ENCODE data around the gene ROM1. TPM values are rescaled to one million over a fixed set of nuclear protein-coding genes. Genes with fewer than 3 reads are reported as not detected.

Gene ROM1
- polyA plus RNA-seq, 3 donors = 0.51 to 1.4 (median 0.75) TPM

DNA sequence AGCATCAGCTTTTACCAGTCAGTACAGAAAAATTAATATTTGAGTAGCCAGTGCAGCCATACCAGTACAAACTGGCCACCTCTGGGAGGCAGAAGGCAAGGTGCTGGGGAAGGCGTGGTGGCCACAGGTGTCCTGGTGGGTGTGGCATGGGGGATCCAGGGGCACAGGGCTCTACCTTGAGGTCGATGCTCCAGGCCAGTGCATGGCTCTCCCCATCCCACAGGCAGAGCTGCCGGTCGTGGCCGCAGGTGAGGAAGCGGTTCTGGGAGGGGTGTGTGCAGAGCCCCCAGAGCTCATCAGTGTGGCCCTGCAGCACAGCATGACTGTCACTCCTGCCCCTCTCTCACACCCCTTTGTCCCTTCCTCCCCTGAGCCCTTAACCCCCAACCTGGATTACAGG lies 7.6 kb upstream of the ROM1 start:
- TF ChIP-seq, protein P1, sequence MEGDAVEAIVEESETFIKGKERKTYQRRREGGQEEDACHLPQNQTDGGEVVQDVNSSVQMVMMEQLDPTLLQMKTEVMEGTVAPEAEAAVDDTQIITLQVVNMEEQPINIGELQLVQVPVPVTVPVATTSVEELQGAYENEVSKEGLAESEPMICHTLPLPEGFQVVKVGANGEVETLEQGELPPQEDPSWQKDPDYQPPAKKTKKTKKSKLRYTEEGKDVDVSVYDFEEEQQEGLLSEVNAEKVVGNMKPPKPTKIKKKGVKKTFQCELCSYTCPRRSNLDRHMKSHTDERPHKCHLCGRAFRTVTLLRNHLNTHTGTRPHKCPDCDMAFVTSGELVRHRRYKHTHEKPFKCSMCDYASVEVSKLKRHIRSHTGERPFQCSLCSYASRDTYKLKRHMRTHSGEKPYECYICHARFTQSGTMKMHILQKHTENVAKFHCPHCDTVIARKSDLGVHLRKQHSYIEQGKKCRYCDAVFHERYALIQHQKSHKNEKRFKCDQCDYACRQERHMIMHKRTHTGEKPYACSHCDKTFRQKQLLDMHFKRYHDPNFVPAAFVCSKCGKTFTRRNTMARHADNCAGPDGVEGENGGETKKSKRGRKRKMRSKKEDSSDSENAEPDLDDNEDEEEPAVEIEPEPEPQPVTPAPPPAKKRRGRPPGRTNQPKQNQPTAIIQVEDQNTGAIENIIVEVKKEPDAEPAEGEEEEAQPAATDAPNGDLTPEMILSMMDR (IDR thresholded peaks at IDR 0.05) = no peak
- Histone ChIP-seq H3K9ac (ENCODE audit: insufficient read depth, low read length, poor library complexity, severe bottlenecking) (no peak overlapping the region), H3K9me3 (replicated peaks in 1 of 2; ENCODE audit: control insufficient read depth in 1 of 2, insufficient read depth in 1 of 2, low read length in 2 of 2) (no peaks in the 10 kb centered on the region), H4K20me1 (ENCODE audit: insufficient read depth, low read length) (peaks cover 2% of the 10 kb centered on the region), H2AFZ (ENCODE audit: insufficient read depth, low read depth, low read length, poor library complexity, severe bottlenecking) (no peak overlapping the region), H3K4me3 (replicated peaks in 1 of 3; ENCODE audit: low read depth in 2 of 3, low read length in 3 of 3) (no peak overlapping the region), H3K4me2 (replicated peaks; ENCODE audit: extremely low read depth, low read length, poor library complexity, severe bottlenecking) (no peak overlapping the region), H3K79me2 (ENCODE audit: insufficient read depth, low read length) (peaks cover 15% of the 10 kb centered on the region), H3K36me3 (replicated peaks in 1 of 2; ENCODE audit: control insufficient read depth in 1 of 2, insufficient read depth in 2 of 2, low read length in 2 of 2) (peaks cover 28 to 64% of the 10 kb centered on the region in 2 donors), H3K27ac (ENCODE audit: low read depth in 1 of 2, low read length in 2 of 2) (no peak overlapping the region), H3K27me3 (ENCODE audit: control insufficient read depth in 2 of 2, insufficient read depth in 2 of 2, low read length in 2 of 2) (no peaks in the 10 kb centered on the region), H3K4me1 (ENCODE audit: control insufficient read depth in 1 of 2, insufficient read depth in 2 of 2, low read length in 2 of 2) (peaks cover 32 to 37% of the 10 kb centered on the region in 2 donors)
- peaks cover 62 to 71% of the 10 kb centered on the region in 2 donors for H3K36me3 Mint-ChIP-seq
- WGBS (ENCODE audit: insufficient coverage) = 100% methylated on average over 1 of the region's 6 CpGs
- intact Hi-C loops (cut with micrococcal nuclease) = no loop called here
- H3K27ac Mint-ChIP-seq = peak overlapping the region in 3 of 7 donors; percentile 20 to 58 (median 57)
- peaks cover 41% of the 10 kb centered on the region for H3K4me1 Mint-ChIP-seq
- H3K27me3 Mint-ChIP-seq (ENCODE audit: low read depth in 3 of 3) = peaks cover 0 to 2% (median 0%) of the 10 kb centered on the region in 3 donors
- H3K4me3 Mint-ChIP-seq = no peak overlapping the region
- peaks cover 0 to 2% (median 0%) of the 10 kb centered on the region in 7 donors for H3K9me3 Mint-ChIP-seq
- no peak for DNase-seq

DNA sequence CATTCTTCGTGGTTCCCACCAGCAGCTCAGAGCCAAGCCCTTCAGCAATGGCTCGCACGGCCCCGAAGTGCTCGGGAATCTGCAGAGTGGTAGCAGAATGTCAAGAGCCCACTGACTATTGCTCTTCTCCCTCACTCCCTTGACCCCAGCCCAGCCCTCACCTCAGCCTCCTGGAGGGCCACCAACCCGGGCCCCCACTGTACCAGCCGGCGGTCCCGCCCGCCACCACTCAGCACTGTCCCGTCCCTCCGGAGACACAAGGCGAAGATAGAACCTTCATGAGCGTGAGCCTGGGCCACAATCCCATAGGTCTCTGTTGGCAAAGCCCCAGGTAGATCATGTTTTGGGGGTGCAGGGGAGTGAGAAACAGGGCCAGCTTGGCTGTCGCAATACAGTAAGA lies 7.2 kb upstream of the ROM1 start:
- intact Hi-C loops (cut with micrococcal nuclease) = no loop called here
- Histone ChIP-seq H3K36me3 (replicated peaks in 1 of 2; ENCODE audit: control insufficient read depth in 1 of 2, insufficient read depth in 2 of 2, low read length in 2 of 2) (peaks cover 30 to 64% of the 10 kb centered on the region in 2 donors), H3K4me2 (replicated peaks; ENCODE audit: extremely low read depth, low read length, poor library complexity, severe bottlenecking) (no peak overlapping the region), H3K4me3 (replicated peaks in 1 of 3; ENCODE audit: low read depth in 2 of 3, low read length in 3 of 3) (no peak overlapping the region), H3K27me3 (ENCODE audit: control insufficient read depth in 2 of 2, insufficient read depth in 2 of 2, low read length in 2 of 2) (no peaks in the 10 kb centered on the region), H3K27ac (ENCODE audit: low read depth in 1 of 2, low read length in 2 of 2) (no peak overlapping the region), H2AFZ (ENCODE audit: insufficient read depth, low read depth, low read length, poor library complexity, severe bottlenecking) (no peak overlapping the region), H4K20me1 (ENCODE audit: insufficient read depth, low read length) (no peaks in the 10 kb centered on the region), H3K4me1 (ENCODE audit: control insufficient read depth in 1 of 2, insufficient read depth in 2 of 2, low read length in 2 of 2) (peaks cover 33 to 35% of the 10 kb centered on the region in 2 donors), H3K79me2 (ENCODE audit: insufficient read depth, low read length) (peaks cover 12% of the 10 kb centered on the region), H3K9me3 (replicated peaks in 1 of 2; ENCODE audit: control insufficient read depth in 1 of 2, insufficient read depth in 1 of 2, low read length in 2 of 2) (no peaks in the 10 kb centered on the region), H3K9ac (ENCODE audit: insufficient read depth, low read length, poor library complexity, severe bottlenecking) (no peak overlapping the region)
- Mint-ChIP-seq H3K4me3 (no peak overlapping the region), H3K36me3 (peaks cover 65 to 75% of the 10 kb centered on the region in 2 donors), H3K4me1 (peaks cover 39% of the 10 kb centered on the region), H3K27me3 (ENCODE audit: low read depth in 3 of 3) (peaks cover 0 to 2% (median 0%) of the 10 kb centered on the region in 3 donors), H3K27ac (peak overlapping the region in 3 of 7 donors; percentile 20 to 58 (median 57)), H3K9me3 (peaks cover 0 to 2% (median 0%) of the 10 kb centered on the region in 7 donors)
- TF ChIP-seq, protein P1 (IDR thresholded peaks at IDR 0.05) = no peak
- DNase-seq = no peak
- WGBS (ENCODE audit: insufficient coverage) = over 99% methylated on average over 14 of the region's 15 CpGs

Measured in CD14-positive monocyte (primary cell).